Stimulated activated effector memory CD8-positive, alpha-beta T cell treated with anti-CD3 and anti-CD28 coated beads, Interleukin-12 subunit alpha, Interleukin-12 subunit beta, amount 100 ng/mL, for 72 hours (primary cell): ENCODE data around the gene NUAK1.
A peak's percentile ranks its signal among the peaks of the same experiment; 100 is the strongest.

ENCODE experiments used
- ATAC-seq: fragments of 150-1000 bp; cut with Tn5 transposase; 2 replicates; pipeline ENCODE4 v1.10.0; 2021
- DNase-seq, 2 donors: peaks; one replicate each; pipeline ENCODE4 v3.0.0; 2021 to 2022; ENCODE audit warnings: low spot score in 2 of 2
- H3K27ac Mint-ChIP-seq: one replicate; pipeline ENCODE4 v1.8.0; 2022; ENCODE audit warnings: mild to moderate bottlenecking, mixed read lengths
- H3K36me3 Mint-ChIP-seq: one replicate; pipeline ENCODE4 v1.8.0; 2022; ENCODE audit warnings: mild to moderate bottlenecking, mixed read lengths
- H3K4me1 Mint-ChIP-seq: one replicate; pipeline ENCODE4 v1.8.0; 2022; ENCODE audit warnings: mixed read lengths
- H3K4me3 Mint-ChIP-seq: one replicate; pipeline ENCODE4 v1.8.0; 2022; ENCODE audit warnings: mild to moderate bottlenecking, mixed read lengths
- H3K9me3 Mint-ChIP-seq: one replicate; pipeline ENCODE4 v1.8.0; 2022; ENCODE audit warnings: mixed read lengths

Gene NUAK1

DNA sequence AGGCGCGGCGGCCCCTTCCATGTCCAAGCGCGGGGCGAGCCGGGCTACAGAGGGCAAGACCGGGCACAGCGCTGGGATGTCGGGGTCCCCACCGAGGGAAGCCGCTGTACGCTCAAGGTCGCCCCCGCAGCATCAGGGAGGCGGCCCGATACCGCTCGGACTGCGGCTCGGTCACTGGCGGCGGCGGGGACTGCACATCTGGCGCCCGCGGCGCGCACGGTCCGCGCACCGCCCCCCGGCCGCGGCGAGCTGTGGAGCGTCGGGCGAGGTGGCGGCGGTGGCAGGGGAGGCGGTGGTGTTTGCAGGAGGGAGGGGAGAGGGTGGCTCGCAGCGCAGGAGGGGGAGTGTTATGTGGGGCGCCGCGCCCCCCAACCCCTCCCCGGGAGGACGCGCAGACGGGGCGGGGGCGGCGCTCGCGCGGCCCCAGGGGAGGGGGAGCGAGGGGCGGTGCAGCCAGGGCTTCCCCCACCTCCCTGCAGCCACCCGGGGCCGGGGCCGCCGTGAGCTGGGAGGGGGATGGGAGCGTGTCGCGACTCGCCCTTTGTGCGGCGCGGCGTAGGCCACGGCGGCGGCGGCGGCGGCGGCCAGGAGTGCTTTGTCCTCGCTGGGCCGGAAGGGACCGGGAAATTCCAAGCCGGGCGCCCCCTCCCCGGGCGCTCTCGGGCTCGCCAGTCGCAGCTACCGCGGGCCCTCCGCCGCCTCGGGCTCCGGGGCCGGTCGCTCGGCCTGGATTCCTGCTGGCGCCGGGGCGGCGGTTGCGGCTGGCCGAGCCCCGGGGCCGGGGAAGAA, at the start of gene NUAK1:
TSS of gene NUAK1 (minus strand) at position 322 of the 789 bp plus-strand sequence. CDS start at position 21, 301 bp downstream.
- H3K4me1 Mint-ChIP-seq: peaks cover 14% of the 10 kb centered on the region
- H3K9me3 Mint-ChIP-seq: no peaks in the 10 kb centered on the region
- H3K27ac Mint-ChIP-seq: no peak within 1 kb of the TSS
- H3K4me3 Mint-ChIP-seq: peak within 1 kb of the TSS; percentile 56
- no peaks in the 10 kb centered on the region for H3K36me3 Mint-ChIP-seq
- DNase-seq (peak; percentile 8 to 51), ATAC-seq (peak; percentile 56)

DNA sequence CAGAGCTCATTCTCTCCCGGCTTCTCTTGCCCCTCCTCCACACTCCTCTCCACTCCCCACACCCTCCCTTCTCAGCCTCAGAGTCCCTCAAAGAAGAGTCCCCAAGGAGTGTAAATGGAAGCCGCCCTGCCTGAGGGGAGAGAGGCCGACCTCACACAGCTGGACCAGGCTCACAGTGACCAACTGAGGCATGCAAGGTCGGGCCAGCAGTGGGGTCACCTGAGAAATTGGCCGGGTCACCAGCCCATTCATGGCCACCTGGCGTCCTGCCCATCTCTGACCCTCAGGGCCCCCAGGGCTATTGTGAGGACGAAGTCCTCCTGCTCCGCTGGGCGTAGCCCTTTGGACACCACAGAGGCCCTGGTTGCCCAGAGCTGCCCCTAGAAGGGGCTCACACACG, 49.5 kb upstream of the NUAK1 start:
- H3K4me3 Mint-ChIP-seq: no peak overlapping the region
- ATAC-seq (no peak), DNase-seq (no peak)
- no peaks in the 10 kb centered on the region for H3K36me3 Mint-ChIP-seq
- no peaks in the 10 kb centered on the region for H3K9me3 Mint-ChIP-seq
- H3K27ac Mint-ChIP-seq: no peak overlapping the region
- no peaks in the 10 kb centered on the region for H3K4me1 Mint-ChIP-seq

DNA sequence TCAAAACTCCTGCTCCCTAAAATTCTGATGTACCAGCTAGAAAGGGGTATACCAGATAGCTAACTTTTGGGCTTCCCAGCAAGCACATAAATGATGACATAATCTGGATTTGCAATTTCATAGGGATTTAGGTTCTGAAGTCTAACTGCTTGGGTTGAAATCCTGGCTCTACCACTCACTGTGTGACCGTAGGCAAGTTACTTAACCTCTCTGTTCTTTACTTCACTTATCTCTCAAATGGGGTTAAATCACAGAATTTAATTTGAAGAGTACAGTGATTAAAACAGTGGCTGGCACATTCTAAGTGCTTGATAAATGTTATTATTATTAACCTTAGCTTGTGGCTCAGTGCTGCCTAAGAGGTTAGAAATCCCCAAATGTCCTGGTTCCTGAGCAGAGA, 49.1 kb upstream of the NUAK1 start:
- no peaks in the 10 kb centered on the region for H3K36me3 Mint-ChIP-seq
- DNase-seq (no peak), ATAC-seq (no peak)
- no peaks in the 10 kb centered on the region for H3K9me3 Mint-ChIP-seq
- no peak overlapping the region for H3K27ac Mint-ChIP-seq
- H3K4me3 Mint-ChIP-seq: no peak overlapping the region
- no peaks in the 10 kb centered on the region for H3K4me1 Mint-ChIP-seq

DNA sequence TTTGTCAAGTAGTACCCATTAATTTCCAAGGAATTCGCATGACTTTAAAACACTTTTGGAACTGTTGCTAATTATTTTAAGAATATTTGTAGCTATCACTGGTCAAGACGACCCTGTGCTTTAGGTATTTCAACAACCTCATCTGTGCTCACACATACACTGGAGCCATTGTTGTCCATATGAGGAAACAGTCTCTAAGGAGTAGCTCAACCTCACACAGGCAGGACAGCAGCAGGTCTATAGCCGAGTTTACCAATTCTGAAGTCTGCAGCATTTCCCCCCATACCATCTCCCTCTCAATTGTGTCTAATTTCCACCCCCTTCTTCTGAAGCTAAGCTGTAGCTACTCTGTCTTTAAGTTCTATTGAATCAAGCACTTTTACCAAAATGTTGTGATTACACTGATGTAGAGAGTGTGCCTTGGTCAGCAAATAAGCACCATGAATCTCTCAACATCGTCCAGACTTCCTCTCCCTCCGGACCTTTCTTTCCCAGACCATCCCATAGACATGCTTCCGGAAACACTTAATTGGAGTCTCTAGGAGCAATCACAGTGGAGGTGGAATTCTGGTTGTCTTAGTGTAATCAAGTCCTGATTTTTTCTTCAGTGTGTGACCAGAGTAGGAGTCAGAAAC, 48.5 kb upstream of the NUAK1 start:
- no peak overlapping the region for H3K4me3 Mint-ChIP-seq
- ATAC-seq: peak; percentile 21
- H3K9me3 Mint-ChIP-seq: no peaks in the 10 kb centered on the region
- no peak for DNase-seq
- H3K36me3 Mint-ChIP-seq: no peaks in the 10 kb centered on the region
- no peak overlapping the region for H3K27ac Mint-ChIP-seq
- H3K4me1 Mint-ChIP-seq: no peaks in the 10 kb centered on the region

DNA sequence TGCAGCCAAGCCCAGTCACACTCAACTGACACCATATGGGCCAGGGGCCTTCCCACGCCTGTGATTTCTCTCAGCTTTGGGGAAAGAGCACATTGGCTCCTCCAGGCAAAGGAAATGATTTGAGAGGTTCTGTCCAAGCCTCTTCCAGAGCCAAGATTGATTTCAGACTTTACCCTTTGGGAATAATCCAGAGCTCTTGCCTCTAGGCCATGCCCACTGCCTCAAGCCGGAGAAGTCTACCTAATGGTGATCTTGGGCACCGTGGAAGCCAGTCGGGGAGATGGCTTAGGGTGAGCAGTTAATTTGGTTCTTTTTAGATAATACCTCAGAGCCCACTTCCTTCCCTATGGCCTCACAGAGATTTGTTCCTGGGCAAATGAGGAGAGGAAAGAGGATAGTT, 45.0 kb upstream of the NUAK1 start:
- Mint-ChIP-seq H3K4me1 (no peaks in the 10 kb centered on the region), H3K4me3 (no peak overlapping the region), H3K27ac (no peak overlapping the region), H3K9me3 (no peaks in the 10 kb centered on the region), H3K36me3 (no peaks in the 10 kb centered on the region)
- DNase-seq (no peak), ATAC-seq (no peak)

DNA sequence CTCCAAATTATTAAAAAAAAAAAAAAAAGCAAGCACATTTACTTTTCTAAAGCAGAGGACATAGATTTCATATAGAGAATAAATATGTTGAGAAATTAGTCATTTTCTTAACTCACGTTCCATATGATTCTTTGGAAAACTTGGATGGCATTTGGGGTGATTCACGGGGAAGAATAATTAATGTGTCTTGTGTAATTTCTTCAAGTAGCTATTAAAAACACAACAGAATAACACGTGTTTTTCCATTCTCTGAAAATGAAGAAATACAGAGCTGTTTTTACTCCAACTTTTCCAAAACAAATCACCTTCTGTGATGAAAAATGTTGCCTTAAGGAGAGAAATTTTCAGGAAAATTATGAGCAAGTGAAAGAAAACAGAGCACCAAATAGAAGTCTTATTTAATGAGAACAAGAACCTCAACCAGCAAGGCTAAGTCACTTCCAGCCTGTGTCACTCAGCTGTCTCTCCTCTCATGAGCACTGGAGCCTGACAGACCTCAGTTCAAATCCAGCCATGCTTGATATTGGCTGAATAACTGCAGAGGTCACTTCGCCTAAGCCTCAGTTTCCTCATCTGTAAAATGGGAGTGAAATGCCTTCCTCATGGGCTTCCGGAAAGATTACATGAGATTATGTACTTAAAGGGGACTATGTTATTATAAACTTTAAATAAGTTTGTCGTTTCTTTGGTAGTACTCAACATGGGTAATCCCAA, 42.8 kb upstream of the NUAK1 start:
- ATAC-seq: no peak
- H3K4me1 Mint-ChIP-seq: no peaks in the 10 kb centered on the region
- no peak for DNase-seq
- H3K36me3 Mint-ChIP-seq: no peaks in the 10 kb centered on the region
- no peaks in the 10 kb centered on the region for H3K9me3 Mint-ChIP-seq
- H3K27ac Mint-ChIP-seq: no peak overlapping the region
- no peak overlapping the region for H3K4me3 Mint-ChIP-seq

DNA sequence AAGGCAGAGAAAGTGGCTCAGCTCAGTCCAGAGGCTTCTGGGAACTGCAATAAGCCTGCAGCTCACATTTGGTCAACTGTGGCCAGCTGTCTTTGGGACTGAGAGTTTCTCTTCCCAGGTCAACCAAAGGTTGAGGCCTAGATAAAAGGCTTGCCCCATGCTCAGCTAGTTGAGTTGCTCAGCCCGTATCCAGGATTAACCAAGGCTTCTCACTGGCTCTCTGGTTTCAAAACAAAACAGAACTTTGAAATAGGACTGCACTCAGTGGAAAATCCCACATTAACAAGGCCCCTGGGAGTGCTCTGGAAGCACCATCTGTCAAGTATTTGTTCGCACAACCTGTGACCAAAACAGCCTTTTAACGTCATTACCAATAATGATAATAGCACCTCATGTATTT, 40.3 kb upstream of the NUAK1 start:
- no peaks in the 10 kb centered on the region for H3K9me3 Mint-ChIP-seq
- H3K4me1 Mint-ChIP-seq: no peaks in the 10 kb centered on the region
- H3K4me3 Mint-ChIP-seq: no peak overlapping the region
- ATAC-seq (no peak), DNase-seq (no peak)
- no peaks in the 10 kb centered on the region for H3K36me3 Mint-ChIP-seq
- H3K27ac Mint-ChIP-seq: no peak overlapping the region

DNA sequence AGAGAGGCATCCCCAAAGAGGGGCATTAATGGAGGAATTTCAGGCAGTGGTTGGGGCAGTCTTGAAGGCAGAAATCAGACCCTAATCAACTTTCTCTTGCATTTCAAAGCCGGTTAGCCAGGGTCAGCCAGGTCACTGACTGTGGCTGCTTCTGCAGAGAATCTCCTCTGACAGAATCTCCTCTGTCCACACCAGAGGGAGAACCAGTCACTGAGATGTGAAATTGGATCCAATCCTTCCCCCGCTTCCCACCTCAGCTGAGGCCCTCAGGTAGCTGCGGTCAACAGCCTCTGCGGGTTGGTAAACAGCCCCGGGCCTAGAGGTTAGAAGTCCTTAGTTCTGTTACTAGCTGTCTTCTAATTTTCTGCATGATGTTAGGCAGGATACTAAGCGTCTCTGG, 39.8 kb upstream of the NUAK1 start:
- Mint-ChIP-seq H3K4me3 (no peak overlapping the region), H3K9me3 (no peaks in the 10 kb centered on the region), H3K36me3 (no peaks in the 10 kb centered on the region), H3K27ac (no peak overlapping the region), H3K4me1 (no peaks in the 10 kb centered on the region)
- ATAC-seq: no peak
- DNase-seq: no peak

DNA sequence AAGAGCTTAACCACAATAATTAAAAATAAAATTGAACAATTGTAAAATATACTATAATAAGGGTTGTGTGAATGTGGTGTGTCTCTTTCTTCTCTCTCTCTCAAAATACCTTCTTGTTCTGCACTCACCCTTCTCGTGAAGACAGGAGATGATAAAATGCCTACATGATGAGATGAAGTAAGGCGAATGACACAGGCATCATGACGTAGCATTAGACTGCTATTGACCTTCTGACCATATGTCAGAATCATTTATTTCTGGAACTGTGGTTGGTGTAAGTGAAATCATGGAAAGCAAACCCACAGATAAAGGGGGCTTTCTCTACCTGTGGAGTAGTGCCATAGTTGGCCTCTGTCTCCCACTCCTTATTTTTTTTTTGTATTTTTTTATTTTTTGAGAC, 37.8 kb upstream of the NUAK1 start:
- no peaks in the 10 kb centered on the region for H3K9me3 Mint-ChIP-seq
- no peak overlapping the region for H3K4me3 Mint-ChIP-seq
- H3K36me3 Mint-ChIP-seq: no peaks in the 10 kb centered on the region
- no peaks in the 10 kb centered on the region for H3K4me1 Mint-ChIP-seq
- H3K27ac Mint-ChIP-seq: no peak overlapping the region
- ATAC-seq (no peak), DNase-seq (no peak)

DNA sequence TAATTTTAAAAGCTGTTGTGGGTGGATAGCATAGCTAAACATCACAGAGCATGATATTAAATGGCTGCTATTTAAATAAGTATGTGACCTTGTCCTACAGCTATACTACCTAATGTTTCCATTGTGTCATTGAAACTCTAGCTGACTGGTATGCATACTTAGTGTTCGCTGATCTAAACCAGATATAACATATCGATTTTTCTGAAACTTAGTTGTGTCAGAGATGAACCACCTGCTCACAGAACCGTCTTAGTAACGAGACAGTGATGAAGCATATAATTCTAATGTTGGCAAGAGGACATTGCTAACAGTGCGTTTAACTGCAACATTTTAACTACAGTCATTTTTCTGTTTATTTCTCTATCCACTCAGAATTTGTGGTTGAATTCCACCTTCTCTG, 36.1 kb upstream of the NUAK1 start:
- DNase-seq: no peak
- no peaks in the 10 kb centered on the region for H3K4me1 Mint-ChIP-seq
- H3K4me3 Mint-ChIP-seq: no peak overlapping the region
- no peak for ATAC-seq
- H3K36me3 Mint-ChIP-seq: no peaks in the 10 kb centered on the region
- no peak overlapping the region for H3K27ac Mint-ChIP-seq
- H3K9me3 Mint-ChIP-seq: no peaks in the 10 kb centered on the region

DNA sequence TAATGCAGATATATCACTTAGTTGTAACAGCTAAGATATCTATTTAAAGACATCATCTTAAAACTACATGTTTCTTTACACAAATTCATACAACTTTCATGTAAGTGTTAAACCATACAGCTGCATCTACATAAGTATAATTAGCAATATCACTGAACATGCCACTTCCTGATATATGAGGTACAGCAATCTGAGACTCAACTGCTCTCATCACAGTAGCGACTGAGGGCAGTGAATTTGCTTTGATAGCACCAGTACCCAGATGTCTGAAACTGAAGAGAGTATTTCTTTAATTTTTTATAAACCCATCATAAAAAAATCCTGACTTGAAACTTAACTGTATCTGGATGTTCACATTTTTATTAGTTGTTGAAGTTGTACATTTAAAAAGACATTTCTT, 34.7 kb upstream of the NUAK1 start:
- Mint-ChIP-seq H3K4me1 (no peaks in the 10 kb centered on the region), H3K9me3 (no peaks in the 10 kb centered on the region), H3K36me3 (no peaks in the 10 kb centered on the region), H3K27ac (no peak overlapping the region), H3K4me3 (no peak overlapping the region)
- no peak for DNase-seq
- ATAC-seq: no peak

DNA sequence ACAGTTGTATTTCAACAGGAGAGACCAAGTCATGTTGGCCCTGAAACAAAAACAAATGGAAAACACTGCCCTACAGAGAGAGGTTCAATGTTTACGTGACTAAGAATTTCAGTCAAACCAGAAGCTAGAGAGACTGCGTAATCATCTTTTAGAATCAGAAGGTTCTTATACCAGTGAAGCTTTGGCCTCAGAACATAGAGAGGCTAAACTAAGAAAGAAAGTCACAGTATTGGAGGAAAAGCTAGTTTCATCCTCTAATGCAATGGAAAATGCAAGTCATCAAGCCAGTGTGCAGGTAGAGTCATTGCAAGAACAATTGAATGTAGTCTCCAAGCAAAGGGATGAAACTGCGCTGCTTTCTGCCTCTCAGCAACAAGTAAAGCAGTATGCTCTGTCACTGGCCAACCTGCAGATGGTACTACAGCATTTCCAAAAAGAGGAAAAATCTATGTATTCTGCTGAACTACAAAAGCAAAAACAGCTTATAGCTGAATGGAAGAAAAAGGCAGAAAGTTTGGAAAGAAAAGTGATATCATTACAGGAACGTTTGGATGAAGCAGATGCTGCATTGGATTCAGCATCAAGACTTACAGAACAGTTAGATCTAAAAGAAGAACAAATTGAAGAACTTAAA, 32.5 kb upstream of the NUAK1 start:
- no peaks in the 10 kb centered on the region for H3K36me3 Mint-ChIP-seq
- no peak overlapping the region for H3K27ac Mint-ChIP-seq
- no peak for DNase-seq
- no peak overlapping the region for H3K4me3 Mint-ChIP-seq
- ATAC-seq: peak; percentile 75
- H3K9me3 Mint-ChIP-seq: no peaks in the 10 kb centered on the region
- no peaks in the 10 kb centered on the region for H3K4me1 Mint-ChIP-seq

DNA sequence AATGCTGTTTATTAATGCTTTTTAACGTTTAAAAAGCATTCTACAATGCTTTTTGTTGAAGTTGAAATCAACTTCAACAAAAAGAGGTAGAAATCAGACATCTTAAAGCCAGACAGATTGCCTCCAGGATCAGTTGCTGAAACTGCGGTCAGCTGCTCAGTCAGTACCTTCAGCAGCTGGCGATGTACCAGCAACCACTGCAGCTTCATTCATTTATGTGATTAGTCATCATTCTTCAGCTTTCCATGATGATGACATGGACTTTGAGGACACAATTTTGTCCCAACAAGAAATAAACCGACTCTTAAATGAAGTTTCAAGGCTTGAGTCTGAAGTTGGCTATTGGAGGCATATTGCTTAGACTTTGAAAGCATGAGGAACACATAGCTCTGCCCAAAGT, 31.5 kb upstream of the NUAK1 start:
- Mint-ChIP-seq H3K4me3 (no peak overlapping the region), H3K9me3 (no peaks in the 10 kb centered on the region), H3K27ac (no peak overlapping the region), H3K4me1 (no peaks in the 10 kb centered on the region), H3K36me3 (no peaks in the 10 kb centered on the region)
- ATAC-seq: no peak
- no peak for DNase-seq

DNA sequence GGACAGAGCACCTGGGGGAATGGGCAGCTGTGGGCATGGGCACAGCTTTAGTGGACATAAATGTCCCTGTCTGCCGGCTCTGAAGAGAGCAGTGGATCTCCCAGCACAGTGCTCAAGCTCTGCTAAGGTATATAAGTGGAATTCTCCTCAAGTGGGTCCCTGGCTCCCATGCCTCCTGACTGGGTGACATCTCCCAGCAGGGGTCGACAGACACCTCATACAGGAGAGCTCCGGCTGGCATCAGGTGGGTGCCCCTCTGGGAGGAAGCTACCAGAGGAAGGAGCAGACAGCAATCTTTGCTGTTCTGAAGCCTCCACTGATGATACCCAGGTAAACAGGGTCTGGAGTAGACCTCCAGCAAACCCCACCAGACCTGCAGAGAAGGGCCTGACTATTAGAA, 25.0 kb upstream of the NUAK1 start:
- no peak for ATAC-seq
- Mint-ChIP-seq H3K4me3 (no peak overlapping the region), H3K4me1 (no peaks in the 10 kb centered on the region), H3K27ac (no peak overlapping the region), H3K9me3 (no peaks in the 10 kb centered on the region), H3K36me3 (no peaks in the 10 kb centered on the region)
- no peak for DNase-seq

DNA sequence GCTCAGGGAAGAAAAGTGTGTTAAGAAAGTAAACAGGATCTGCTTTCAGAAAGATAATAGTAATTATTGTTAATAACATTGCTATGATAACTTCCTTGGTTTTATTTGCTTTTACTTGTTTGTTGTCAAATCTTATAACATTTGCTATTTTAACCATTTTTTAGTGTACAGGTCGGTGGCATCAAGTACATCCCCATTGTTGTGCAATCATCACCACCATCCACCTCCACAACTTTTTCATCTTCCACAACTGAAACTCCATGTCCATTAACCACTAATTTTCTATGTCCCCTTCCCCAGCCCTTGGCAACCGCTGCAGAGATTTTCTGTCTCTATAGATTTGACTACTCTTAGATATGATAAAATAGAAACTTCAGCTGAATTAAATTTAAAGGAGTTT, 22.7 kb upstream of the NUAK1 start:
- Mint-ChIP-seq H3K27ac (no peak overlapping the region), H3K4me3 (no peak overlapping the region), H3K4me1 (no peaks in the 10 kb centered on the region), H3K9me3 (no peaks in the 10 kb centered on the region), H3K36me3 (no peaks in the 10 kb centered on the region)
- ATAC-seq: no peak
- DNase-seq: no peak
